SK-N-SH (cell line): ENCODE results near the gene WIF1. TPM values are rescaled to one million over a fixed set of nuclear protein-coding genes. Genes with fewer than 3 reads are reported as not detected.

Experiments used
- CTCF ChIA-PET: fragments of 300-600, 350-600 bp; formaldehyde crosslinking; extraction: SDS; loops from one replicate; lab custom pipeline; 2021; lab: Yijun Ruan, JAX
- POLR2A ChIA-PET: fragments of 350-600 bp; sonication (Branson Sonifier 250); formaldehyde crosslinking; extraction: SDS; loops from one replicate; lab custom pipeline; 2020; ENCODE audit warnings: antibody characterized with exemption, inconsistent platforms; lab: Yijun Ruan, JAX
- DNase-seq: peaks from one replicate; pipeline ENCODE4 v3.0.0; 2012
- H2AFZ ChIP-seq: fragments of 200-600 bp; sonication (generic); 2 replicates; pipeline ENCODE4 v1.8.1; 2016; ENCODE audit warnings: antibody characterized with exemption, mild to moderate bottlenecking, low read depth
- H3F3A ChIP-seq: fragments of 200-600 bp; sonication (generic); replicated peaks from 2 replicates; pipeline ENCODE3; 2016; ENCODE audit warnings: antibody characterized with exemption, mild to moderate bottlenecking; ENCODE audit not compliant: insufficient read depth
- H3K27ac ChIP-seq, 2 experiments: fragments of 200-500 bp in 1 of 2; fragments of 200-600 bp in 1 of 2; sonication (Bioruptor generic) in 1 of 2; sonication (generic), shearing (Covaris generic) in 1 of 2; 2 replicates each; pipeline versions ENCODE4 v1.5.1 to v1.6.1; 2014 to 2016; ENCODE audit warnings: low read depth in 2 of 2, inconsistent platforms in 1 of 2, low read length in 1 of 2, mild to moderate bottlenecking in 1 of 2, mixed read lengths in 1 of 2
- H3K27me3 ChIP-seq: fragments of 200-600 bp; sonication (generic), shearing (Covaris generic); 2 replicates; pipeline ENCODE4 v1.6.1; 2016; ENCODE audit warnings: mixed run types; ENCODE audit not compliant: insufficient read depth
- H3K36me3 ChIP-seq, 2 experiments: fragments of 200-500 bp in 1 of 2; fragments of 200-600 bp in 1 of 2; sonication (Bioruptor generic) in 1 of 2; sonication (generic) in 1 of 2; replicated peaks in 1 of 2; 2 replicates each; pipeline versions ENCODE3 to v1.5.1; 2014 to 2016; ENCODE audit warnings: low read length in 1 of 2, mild to moderate bottlenecking in 1 of 2; ENCODE audit not compliant: insufficient read depth in 2 of 2, control insufficient read depth in 1 of 2
- H3K4me1 ChIP-seq, 2 experiments: fragments of 200-500 bp in 1 of 2; fragments of 200-600 bp in 1 of 2; sonication (Bioruptor generic) in 1 of 2; sonication (generic), shearing (Covaris generic) in 1 of 2; 2 replicates each; pipeline versions ENCODE4 v1.5.1 to v1.6.1; 2014 to 2016; ENCODE audit warnings: low read depth in 1 of 2, low read length in 1 of 2, mixed run types in 1 of 2; ENCODE audit not compliant: insufficient read depth in 2 of 2, control insufficient read depth in 1 of 2
- H3K4me2 ChIP-seq: fragments of 200-600 bp; sonication (generic), shearing (Covaris generic); 2 replicates; pipeline ENCODE4 v1.6.1; 2017; ENCODE audit warnings: mixed run types
- H3K4me3 ChIP-seq, 2 experiments: fragments of 200-500 bp in 1 of 2; fragments of 200-600 bp in 1 of 2; sonication (Bioruptor generic) in 1 of 2; sonication (generic), shearing (Covaris generic) in 1 of 2; 2 replicates each; pipeline versions ENCODE4 v1.5.1 to v1.8.1; 2014 to 2016; ENCODE audit warnings: low read depth in 2 of 2, inconsistent platforms in 1 of 2, low read length in 1 of 2, mild to moderate bottlenecking in 1 of 2, mixed read lengths in 1 of 2, moderate library complexity in 1 of 2
- H3K79me2 ChIP-seq: fragments of 200-600 bp; sonication (generic); 2 replicates; pipeline ENCODE4 v1.8.1; 2017; ENCODE audit warnings: mild to moderate bottlenecking; ENCODE audit not compliant: insufficient read depth
- H3K9ac ChIP-seq: fragments of 200-600 bp; sonication (generic); 2 replicates; pipeline ENCODE4 v1.6.1; 2017; ENCODE audit warnings: mixed run types
- H3K9me2 ChIP-seq: fragments of 200-600 bp; sonication (generic); 2 replicates; pipeline ENCODE4 v1.6.1; 2017; ENCODE audit warnings: mixed run types
- H3K9me3 ChIP-seq: fragments of 200-600 bp; sonication (generic); 2 replicates; pipeline ENCODE4 v1.6.1; 2017; ENCODE audit warnings: mixed run types, mild to moderate bottlenecking, moderate library complexity
- H4K20me1 ChIP-seq: fragments of 200-600 bp; sonication (generic); 2 replicates; pipeline ENCODE4 v1.6.1; 2017; ENCODE audit warnings: mild to moderate bottlenecking, mixed run types; ENCODE audit not compliant: insufficient read depth
- CHD2 ChIP-seq: fragments of 150-350 bp; IDR thresholded peaks from 2 replicates; pipeline ENCODE4 v1.6.1; 2018; ENCODE audit warnings: low read length; ENCODE audit not compliant: partially characterized antibody
- ELF1 ChIP-seq: IDR thresholded peaks from 2 replicates; pipeline ENCODE4 v1.4.0; 2012
- EP300 ChIP-seq, 2 experiments: IDR thresholded peaks; 2 replicates each; pipeline versions ENCODE4 v1.4.0 to v1.6.1; 2012; ENCODE audit warnings: borderline replicate concordance in 1 of 2, low read depth in 1 of 2, low read length in 1 of 2
- EZH2phosphoT487 ChIP-seq: fragments of 200-600 bp; sonication (generic); IDR thresholded peaks from 2 replicates; pipeline ENCODE4 v1.6.1; 2017; ENCODE audit warnings: low read depth, mixed run types, mild to moderate bottlenecking, antibody characterized with exemption, moderate library complexity, borderline replicate concordance
- FOXM1 ChIP-seq: IDR thresholded peaks from 2 replicates; pipeline ENCODE4 v1.4.0; 2012; ENCODE audit warnings: low read depth, mild to moderate bottlenecking
- GABPA ChIP-seq: IDR thresholded peaks from 2 replicates; pipeline ENCODE4 v1.4.0; 2012; ENCODE audit warnings: low read depth, mild to moderate bottlenecking
- GATA2 ChIP-seq: sonication (generic); formaldehyde crosslinking; IDR thresholded peaks from 2 replicates; pipeline ENCODE4 v1.5.0; 2020; ENCODE audit warnings: mild to moderate bottlenecking, missing genetic modification reagents
- IRF3 ChIP-seq: fragments of 150-350 bp; IDR thresholded peaks from 2 replicates; pipeline ENCODE4 v1.6.1; 2016; ENCODE audit warnings: mild to moderate bottlenecking, low read depth, low read length
- MAX ChIP-seq: IDR thresholded peaks from 2 replicates; pipeline ENCODE4 v1.4.0; 2012; ENCODE audit warnings: low read depth
- MEF2A ChIP-seq: IDR thresholded peaks from 2 replicates; pipeline ENCODE4 v1.4.0; 2012; ENCODE audit warnings: low read depth, borderline replicate concordance
- POLR2AphosphoS5 ChIP-seq: IDR thresholded peaks from 2 replicates; pipeline ENCODE4 v1.6.1; 2012; ENCODE audit warnings: low read depth, low read length
- REST ChIP-seq: IDR thresholded peaks from 2 replicates; pipeline ENCODE4 v1.6.1; 2012; ENCODE audit warnings: mild to moderate bottlenecking, low read depth, low read length, moderate library complexity
- RFX5 ChIP-seq: IDR thresholded peaks from 2 replicates; pipeline ENCODE4 v1.6.1; 2012; ENCODE audit warnings: mild to moderate bottlenecking, improper control_type of control experiment, low read length
- SMC3 ChIP-seq: IDR thresholded peaks from 2 replicates; pipeline ENCODE4 v1.6.1; 2012; ENCODE audit warnings: low read depth, low read length, improper control_type of control experiment
- YY1 ChIP-seq: IDR thresholded peaks from 2 replicates; pipeline ENCODE4 v1.4.0; 2012; ENCODE audit warnings: low read depth, mild to moderate bottlenecking
- WGBS: methylation state at CpG from one replicate; pipeline ENCODE4 v1.1.6; 2017; ENCODE audit warnings: low lambda C conversion rate; 5-methylcytosine and 5-hydroxymethylcytosine counted together
- polyA plus RNA-seq, 3 experiments: library from polyadenylated mRNA; depleted of rRNA; stranded (reverse); fragments of >200 nt; gene quantifications; 2 replicates each; pipeline ENCODE4 v1.2.3, GENCODE V29; 2012

Gene WIF1
- polyA plus RNA-seq, 1 of the 3 experiments (the other 2 are of a cell fraction), result not detected

- no peaks in the 10 kb centered on the region for H3K79me2 ChIP-seq
- H3K4me1 ChIP-seq, result no peaks in the 10 kb centered on the region
- WGBS, result 6% methylated on average over 3 of the region's 3 CpGs
- H2AFZ ChIP-seq, result no peak overlapping the region
- ChIA-PET POLR2A (no interaction called here), CTCF (no interaction called here)
- TF ChIP-seq CHD2 (no peak), GATA2 (no peak), POLR2AphosphoS5 (no peak), EZH2phosphoT487 (no peak), MEF2A (no peak), FOXM1 (no peak), ELF1 (no peak), EP300 (IDR thresholded peaks at IDR 0.05; ENCODE audit: borderline replicate concordance in 1 of 2, low read depth in 1 of 2, low read length in 1 of 2) (no peak), IRF3 (no peak), RFX5 (no peak), REST (no peak), SMC3 (no peak), YY1 (no peak), GABPA (no peak), MAX (no peak)
- no peak overlapping the region for H3K27ac ChIP-seq
- no peaks in the 10 kb centered on the region for H3K9me3 ChIP-seq
- DNase-seq, result no peak
- H3K9me2 ChIP-seq, result no peaks in the 10 kb centered on the region
- peaks cover 16% of the 10 kb centered on the region for H3K27me3 ChIP-seq
- no peak overlapping the region for H3K4me3 ChIP-seq
- no peak overlapping the region for H3K9ac ChIP-seq
- no peaks in the 10 kb centered on the region for H3K36me3 ChIP-seq
- H3K4me2 ChIP-seq, result no peak overlapping the region
- no peaks in the 10 kb centered on the region for H4K20me1 ChIP-seq
- no peaks in the 10 kb centered on the region for H3F3A ChIP-seq
These were observed 36.5 kb downstream of the WIF1 start for GRCh38 chr12:65084579-65084978.
